ENCODE results near the gene ACAT2.

The ACAT2 gene

GRCh38 chr6:159788753-159789376 is 27.0 kb downstream of the ACAT2 start:
- Histone ChIP-seq H3K4me3 (replicated peaks; ENCODE audit: insufficient read depth, low read length) (peak overlapping the region; percentile 91), H3K27me3 (ENCODE audit: insufficient read depth, poor library complexity, severe bottlenecking) (no peaks in the 10 kb centered on the region), H3K27ac (replicated peaks) (peak overlapping the region; percentile 87)
- TF ChIP-seq REST (IDR thresholded peaks at IDR 0.05; ENCODE audit: insufficient replicate concordance, low read depth) (no peak), CTCF (IDR thresholded peaks at IDR 0.05; ENCODE audit: insufficient read depth, low read length) (no peak), SPI1 (IDR thresholded peaks at IDR 0.05; ENCODE audit: borderline replicate concordance, low read depth) (no peak), GABPA (IDR thresholded peaks at IDR 0.05; ENCODE audit: low read depth) (no peak), POLR2AphosphoS5 (IDR thresholded peaks at IDR 0.05; ENCODE audit: low read depth) (no peak; the same call in 1 of the 2 replicates)
- peak in 1 of 2 experiments; percentile 25 for DNase-seq (ENCODE audit: low read depth in 1 of 2, low spot score in 1 of 2)

- Histone ChIP-seq H3K27me3 (ENCODE audit: insufficient read depth, poor library complexity, severe bottlenecking) (no peaks in the 10 kb centered on the region), H3K4me3 (replicated peaks; ENCODE audit: insufficient read depth, low read length) (peak within 1 kb of the TSS; percentile 91), H3K27ac (replicated peaks) (peak within 1 kb of the TSS; percentile 87)
- TF ChIP-seq REST (IDR thresholded peaks at IDR 0.05; ENCODE audit: insufficient replicate concordance, low read depth) (no peak), POLR2AphosphoS5 (IDR thresholded peaks at IDR 0.05; ENCODE audit: low read depth) (peak; percentile 75), CTCF (IDR thresholded peaks at IDR 0.05; ENCODE audit: insufficient read depth, low read length) (no peak), SPI1 (IDR thresholded peaks at IDR 0.05; ENCODE audit: borderline replicate concordance, low read depth) (peak; percentile 78; the same call in 1 of the 2 replicates), GABPA (IDR thresholded peaks at IDR 0.05; ENCODE audit: low read depth) (peak; percentile 84)
- peak; percentile 98 to 100 for DNase-seq (ENCODE audit: low read depth in 1 of 2, low spot score in 1 of 2)
Observed at GRCh38 chr6:159789377-159790148, 27.7 kb downstream of the ACAT2 start, which contains the start of gene TCP1. Gene TCP1, minus strand, starts transcription at chr6:159789602. Its CDS starts 134 bp downstream, at chr6:159789468.

- Histone ChIP-seq H3K27ac (replicated peaks) (peak within 1 kb of the TSS; percentile 87), H3K27me3 (ENCODE audit: insufficient read depth, poor library complexity, severe bottlenecking) (no peaks in the 10 kb centered on the region), H3K4me3 (replicated peaks; ENCODE audit: insufficient read depth, low read length) (peak within 1 kb of the TSS; percentile 91)
- TF ChIP-seq POLR2AphosphoS5 (IDR thresholded peaks at IDR 0.05; ENCODE audit: low read depth) (peak; percentile 52; the same call in 1 of the 2 replicates), CTCF (IDR thresholded peaks at IDR 0.05; ENCODE audit: insufficient read depth, low read length) (no peak), SPI1 (IDR thresholded peaks at IDR 0.05; ENCODE audit: borderline replicate concordance, low read depth) (no peak), GABPA (IDR thresholded peaks at IDR 0.05; ENCODE audit: low read depth) (no peak), REST (IDR thresholded peaks at IDR 0.05; ENCODE audit: insufficient replicate concordance, low read depth) (peak; percentile 61)
- DNase-seq (ENCODE audit: low read depth in 1 of 2, low spot score in 1 of 2), result peak; percentile 87 to 96
Observed at GRCh38 chr6:159790149-159790955, 28.5 kb downstream of the ACAT2 start, which contains the start of gene MRPL18. Gene MRPL18, plus strand, starts transcription at chr6:159790467. Its CDS starts 121 bp downstream, at chr6:159790588.
